ENCODE results near the gene YLPM1. TPM values are rescaled to one million over a fixed set of nuclear protein-coding genes. Genes with fewer than 3 reads are reported as not detected.

Gene YLPM1
- polyA plus RNA-seq, 3 donors, result 2.9 to 19.2 (median 6.2) TPM

- no peak overlapping the region for H3K9ac ChIP-seq (ENCODE audit: insufficient read depth, low read length, poor library complexity, severe bottlenecking)
- no peak overlapping the region for H3K4me3 ChIP-seq (replicated peaks in 1 of 3; ENCODE audit: low read depth in 2 of 3, low read length in 3 of 3)
- H3K27ac ChIP-seq (ENCODE audit: low read depth in 1 of 2, low read length in 2 of 2), result no peak overlapping the region
- intact Hi-C loops (cut with micrococcal nuclease), result loop anchor here in 1 of 2 donors (10.0 kb wide), 1 partner anchor 220 kb away; no protein-coding TSS in a partner anchor
- TF ChIP-seq CTCF (IDR thresholded peaks at IDR 0.05), result no peak
- no peaks in the 10 kb centered on the region for H4K20me1 ChIP-seq (ENCODE audit: insufficient read depth, low read length)
- no peaks in the 10 kb centered on the region for H3K36me3 ChIP-seq (replicated peaks in 1 of 2; ENCODE audit: control insufficient read depth in 1 of 2, insufficient read depth in 2 of 2, low read length in 2 of 2)
- H3K27me3 Mint-ChIP-seq (ENCODE audit: low read depth in 3 of 3), result no peaks in the 10 kb centered on the region
- peaks cover 13 to 20% of the 10 kb centered on the region in 2 donors for H3K4me1 ChIP-seq (ENCODE audit: control insufficient read depth in 1 of 2, insufficient read depth in 2 of 2, low read length in 2 of 2)
- no peak for DNase-seq
- no peak overlapping the region for H3K4me3 Mint-ChIP-seq
- peaks cover 0 to 2% (median 0%) of the 10 kb centered on the region in 7 donors for H3K9me3 Mint-ChIP-seq
- H3K4me1 Mint-ChIP-seq, result peaks cover 26% of the 10 kb centered on the region
- H3K36me3 Mint-ChIP-seq, result no peaks in the 10 kb centered on the region
- no peak overlapping the region for H3K4me2 ChIP-seq (replicated peaks; ENCODE audit: extremely low read depth, low read length, poor library complexity, severe bottlenecking)
- no peaks in the 10 kb centered on the region for H3K79me2 ChIP-seq (ENCODE audit: insufficient read depth, low read length)
- no peak overlapping the region for H3K27ac Mint-ChIP-seq
- no peaks in the 10 kb centered on the region for H3K9me3 ChIP-seq (replicated peaks in 1 of 2; ENCODE audit: control insufficient read depth in 1 of 2, insufficient read depth in 1 of 2, low read length in 2 of 2)
- no peak overlapping the region for H2AFZ ChIP-seq (ENCODE audit: insufficient read depth, low read depth, low read length, poor library complexity, severe bottlenecking)
- WGBS (ENCODE audit: insufficient coverage), result 80% methylated on average over 1 of the region's 5 CpGs
- H3K27me3 ChIP-seq (ENCODE audit: control insufficient read depth in 2 of 2, insufficient read depth in 2 of 2, low read length in 2 of 2), result no peaks in the 10 kb centered on the region
These were observed 102.0 kb downstream of the YLPM1 start for GRCh38 chr14:74865156-74865555.

- Histone ChIP-seq H3K36me3 (replicated peaks in 1 of 2; ENCODE audit: control insufficient read depth in 1 of 2, insufficient read depth in 2 of 2, low read length in 2 of 2) (no peaks in the 10 kb centered on the region), H4K20me1 (ENCODE audit: insufficient read depth, low read length) (no peaks in the 10 kb centered on the region), H3K9ac (ENCODE audit: insufficient read depth, low read length, poor library complexity, severe bottlenecking) (no peak overlapping the region), H3K9me3 (replicated peaks in 1 of 2; ENCODE audit: control insufficient read depth in 1 of 2, insufficient read depth in 1 of 2, low read length in 2 of 2) (no peaks in the 10 kb centered on the region), H3K4me2 (replicated peaks; ENCODE audit: extremely low read depth, low read length, poor library complexity, severe bottlenecking) (no peak overlapping the region), H3K27me3 (ENCODE audit: control insufficient read depth in 2 of 2, insufficient read depth in 2 of 2, low read length in 2 of 2) (no peaks in the 10 kb centered on the region), H3K27ac (ENCODE audit: low read depth in 1 of 2, low read length in 2 of 2) (no peak overlapping the region), H3K4me1 (ENCODE audit: control insufficient read depth in 1 of 2, insufficient read depth in 2 of 2, low read length in 2 of 2) (peaks cover 13 to 20% of the 10 kb centered on the region in 2 donors), H3K4me3 (replicated peaks in 1 of 3; ENCODE audit: low read depth in 2 of 3, low read length in 3 of 3) (no peak overlapping the region), H2AFZ (ENCODE audit: insufficient read depth, low read depth, low read length, poor library complexity, severe bottlenecking) (no peak overlapping the region), H3K79me2 (ENCODE audit: insufficient read depth, low read length) (no peaks in the 10 kb centered on the region)
- Mint-ChIP-seq H3K27ac (no peak overlapping the region), H3K4me1 (peaks cover 26% of the 10 kb centered on the region), H3K27me3 (ENCODE audit: low read depth in 3 of 3) (no peaks in the 10 kb centered on the region), H3K4me3 (no peak overlapping the region), H3K9me3 (peaks cover 0 to 2% (median 0%) of the 10 kb centered on the region in 7 donors), H3K36me3 (no peaks in the 10 kb centered on the region)
- 89% methylated on average over 3 of the region's 3 CpGs for WGBS (ENCODE audit: insufficient coverage)
- intact Hi-C loops (cut with micrococcal nuclease), result loop anchor here in 1 of 2 donors (10.0 kb wide), 1 partner anchor 218 kb away; no protein-coding TSS in a partner anchor
- TF ChIP-seq CTCF (IDR thresholded peaks at IDR 0.05), result no peak
- no peak for DNase-seq
These were observed 103.7 kb downstream of the YLPM1 start for GRCh38 chr14:74866708-74867389.
